Ishikawa (cell line): ENCODE measurements around the gene CKB.

Experiments used
- CEBPB ChIP-seq: IDR thresholded peaks from 2 replicates; pipeline ENCODE4 v1.6.1; 2012
- CREB1 ChIP-seq: IDR thresholded peaks from 2 replicates; pipeline ENCODE4 v1.6.1; 2012; ENCODE audit warnings: low read depth
- EGR1 ChIP-seq: IDR thresholded peaks from 2 replicates; pipeline ENCODE4 v1.6.1; 2012
- FOXM1 ChIP-seq: IDR thresholded peaks from 2 replicates; pipeline ENCODE4 v1.6.1; 2012; ENCODE audit warnings: low read depth, borderline replicate concordance
- MAX ChIP-seq: IDR thresholded peaks from 2 replicates; pipeline ENCODE4 v1.6.1; 2012
- NFIC ChIP-seq: IDR thresholded peaks from 2 replicates; pipeline ENCODE4 v1.6.1; 2012
- RAD21 ChIP-seq: IDR thresholded peaks from 2 replicates; pipeline ENCODE4 v1.6.1; 2012; ENCODE audit warnings: low read depth
- REST ChIP-seq: IDR thresholded peaks from 2 replicates; pipeline ENCODE4 v1.6.1; 2012; ENCODE audit warnings: low read depth, mild to moderate bottlenecking
- TAF1 ChIP-seq: IDR thresholded peaks from 2 replicates; pipeline ENCODE4 v1.6.1; 2012; ENCODE audit warnings: low read depth, mild to moderate bottlenecking
- TEAD4 ChIP-seq: IDR thresholded peaks from 2 replicates; pipeline ENCODE4 v1.6.1; 2012
- USF1 ChIP-seq: IDR thresholded peaks from 2 replicates; pipeline ENCODE4 v1.6.1; 2012
- YY1 ChIP-seq: IDR thresholded peaks from 2 replicates; pipeline ENCODE4 v1.6.1; 2012; ENCODE audit warnings: low read depth
- ZBTB7A ChIP-seq: IDR thresholded peaks from 2 replicates; pipeline ENCODE4 v1.6.1; 2012; ENCODE audit warnings: low read depth

CKB gene

GRCh38 chr14:103472939-103473338 lies 49.7 kb downstream of the CKB start:
- no peak for TF ChIP-seq YY1
- TF ChIP-seq MAX = no peak
- no peak for TF ChIP-seq TAF1
- TF ChIP-seq ZBTB7A = no peak
- TF ChIP-seq EGR1 = no peak
- TF ChIP-seq FOXM1 = no peak
- TF ChIP-seq CREB1 = no peak
- no peak for TF ChIP-seq TEAD4
- no peak for TF ChIP-seq NFIC
- no peak for TF ChIP-seq RAD21
- TF ChIP-seq USF1 = no peak
- no peak for TF ChIP-seq REST
- no peak for TF ChIP-seq CEBPB
